ENCODE results near the gene LMBR1L. TPM values are rescaled to one million over a fixed set of nuclear protein-coding genes. Genes with fewer than 3 reads are reported as not detected.

The LMBR1L gene
- total RNA-seq, 1 donor from 2014 or later: 21.4 TPM

GRCh38 chr12:49097381-49097780, 13.3 kb downstream of the LMBR1L start:
- no peak overlapping the region for H3K9ac ChIP-seq (ENCODE audit: low read depth in 1 of 3, low read length in 3 of 3)
- no peaks in the 10 kb centered on the region for H3K9me3 ChIP-seq (ENCODE audit: control insufficient read depth in 3 of 3, low read length in 3 of 3)
- H3K4me3 ChIP-seq (ENCODE audit: low read length in 3 of 3): no peak overlapping the region
- peaks cover 45 to 49% (median 47%) of the 10 kb centered on the region in 3 donors for H3K36me3 ChIP-seq (ENCODE audit: control insufficient read depth in 3 of 3, insufficient read depth in 3 of 3, low read length in 3 of 3)
- peaks cover 19 to 25% (median 23%) of the 10 kb centered on the region in 3 donors for H3K4me1 ChIP-seq (ENCODE audit: control insufficient read depth in 3 of 3, insufficient read depth in 3 of 3, low read length in 3 of 3)
- peaks cover 17 to 25% (median 24%) of the 10 kb centered on the region in 3 donors for H3K27me3 ChIP-seq (ENCODE audit: control insufficient read depth in 3 of 3, insufficient read depth in 3 of 3, low read length in 3 of 3)
- no peak overlapping the region for H3K27ac ChIP-seq (ENCODE audit: low read depth, low read length)

- H3K9ac ChIP-seq (ENCODE audit: low read depth in 1 of 3, low read length in 3 of 3): no peak overlapping the region
- peaks cover 21 to 25% (median 23%) of the 10 kb centered on the region in 3 donors for H3K36me3 ChIP-seq (ENCODE audit: control insufficient read depth in 3 of 3, insufficient read depth in 3 of 3, low read length in 3 of 3)
- H3K4me1 ChIP-seq (ENCODE audit: control insufficient read depth in 3 of 3, insufficient read depth in 3 of 3, low read length in 3 of 3): peaks cover 28 to 44% (median 38%) of the 10 kb centered on the region in 3 donors
- no peak overlapping the region for H3K27ac ChIP-seq (ENCODE audit: low read depth, low read length)
- peaks cover 38 to 48% (median 43%) of the 10 kb centered on the region in 3 donors for H3K27me3 ChIP-seq (ENCODE audit: control insufficient read depth in 3 of 3, insufficient read depth in 3 of 3, low read length in 3 of 3)
- no peak overlapping the region for H3K4me3 ChIP-seq (ENCODE audit: low read length in 3 of 3)
- H3K9me3 ChIP-seq (ENCODE audit: control insufficient read depth in 3 of 3, low read length in 3 of 3): no peaks in the 10 kb centered on the region
These were observed 15.7 kb downstream of the LMBR1L start for GRCh38 chr12:49094975-49095365.

DNA sequence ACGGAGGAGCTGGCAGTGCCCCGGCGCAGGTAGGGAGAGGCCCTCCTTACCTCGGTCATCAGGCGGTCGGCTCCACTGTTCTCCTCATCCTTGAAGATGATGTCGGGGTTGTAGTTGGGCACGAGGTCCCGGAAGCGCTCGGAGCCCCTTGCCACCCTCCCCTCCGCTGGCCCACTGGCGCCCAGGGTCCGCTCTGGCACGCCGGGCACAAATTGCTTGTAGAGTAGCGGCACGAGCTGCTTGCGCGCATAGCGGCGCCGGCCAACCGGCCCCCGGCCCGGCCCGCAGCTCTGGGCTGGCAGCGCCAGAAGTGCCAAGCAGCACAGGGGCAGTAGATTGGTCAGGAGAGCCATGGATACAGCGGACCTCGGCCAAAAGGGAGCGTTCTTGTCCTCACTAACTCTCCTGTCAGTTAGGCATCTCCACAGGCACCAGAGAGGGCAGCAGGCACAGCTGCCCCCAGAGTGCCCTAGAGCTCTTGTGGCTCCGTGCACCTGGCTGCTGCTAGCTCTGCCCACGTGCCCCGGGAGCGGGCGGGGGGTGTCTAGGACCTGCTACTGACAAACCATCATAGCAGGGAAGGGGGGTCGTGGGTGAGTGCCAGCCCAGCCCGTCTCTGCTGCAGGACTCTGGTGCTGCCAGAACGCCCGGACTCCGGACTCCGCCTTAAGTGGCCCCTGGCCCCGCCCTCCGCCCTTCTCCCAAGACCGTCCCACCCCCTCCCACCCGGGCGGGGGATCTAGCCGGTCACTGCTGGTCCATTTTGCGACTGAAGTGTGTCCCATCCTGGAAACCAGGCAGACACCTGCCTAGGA, 16.3 kb downstream of the LMBR1L start, which contains the start of gene DHH:
Gene DHH, minus strand, starts transcription at position 642 of the 815 bp plus-strand sequence. Its CDS starts 289 bp downstream, at position 353.
- no peak within 1 kb of the TSS for H3K27ac ChIP-seq (ENCODE audit: low read depth, low read length)
- peaks cover 17 to 20% (median 18%) of the 10 kb centered on the region in 3 donors for H3K36me3 ChIP-seq (ENCODE audit: control insufficient read depth in 3 of 3, insufficient read depth in 3 of 3, low read length in 3 of 3)
- H3K27me3 ChIP-seq (ENCODE audit: control insufficient read depth in 3 of 3, insufficient read depth in 3 of 3, low read length in 3 of 3): peaks cover 43 to 54% (median 48%) of the 10 kb centered on the region in 3 donors
- peak within 1 kb of the TSS; percentile 26 to 38 (median 35) for H3K4me3 ChIP-seq (ENCODE audit: low read length in 3 of 3)
- peaks cover 34 to 50% (median 43%) of the 10 kb centered on the region in 3 donors for H3K4me1 ChIP-seq (ENCODE audit: control insufficient read depth in 3 of 3, insufficient read depth in 3 of 3, low read length in 3 of 3)
- H3K9me3 ChIP-seq (ENCODE audit: control insufficient read depth in 3 of 3, low read length in 3 of 3): no peaks in the 10 kb centered on the region
- no peak within 1 kb of the TSS for H3K9ac ChIP-seq (ENCODE audit: low read depth in 1 of 3, low read length in 3 of 3)

DNA sequence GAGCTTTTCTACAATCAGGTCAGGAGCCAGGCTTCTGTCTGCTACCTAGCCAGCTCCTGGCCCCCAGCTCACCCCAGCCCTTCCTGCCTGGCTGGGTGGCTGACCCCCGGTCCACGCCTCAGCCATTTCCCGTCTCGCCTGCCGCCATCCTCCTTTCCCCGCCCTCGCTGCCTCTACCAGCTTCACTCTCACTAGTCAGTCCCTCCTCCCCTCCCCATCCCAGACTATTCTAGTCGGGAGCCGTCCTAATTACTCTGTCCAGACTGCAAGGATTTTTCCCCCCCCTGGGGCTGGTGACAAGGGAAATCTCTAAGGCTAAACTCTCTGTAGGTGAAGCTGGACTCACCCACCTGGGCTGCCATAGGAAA, 16.9 kb downstream of the LMBR1L start:
- no peaks in the 10 kb centered on the region for H3K9me3 ChIP-seq (ENCODE audit: control insufficient read depth in 3 of 3, low read length in 3 of 3)
- peak overlapping the region; percentile 26 to 38 (median 35) for H3K4me3 ChIP-seq (ENCODE audit: low read length in 3 of 3)
- no peak overlapping the region for H3K27ac ChIP-seq (ENCODE audit: low read depth, low read length)
- H3K9ac ChIP-seq (ENCODE audit: low read depth in 1 of 3, low read length in 3 of 3): no peak overlapping the region
- peaks cover 46 to 60% (median 54%) of the 10 kb centered on the region in 3 donors for H3K27me3 ChIP-seq (ENCODE audit: control insufficient read depth in 3 of 3, insufficient read depth in 3 of 3, low read length in 3 of 3)
- H3K4me1 ChIP-seq (ENCODE audit: control insufficient read depth in 3 of 3, insufficient read depth in 3 of 3, low read length in 3 of 3): peaks cover 36 to 55% (median 43%) of the 10 kb centered on the region in 3 donors
- peaks cover 16 to 17% (median 17%) of the 10 kb centered on the region in 3 donors for H3K36me3 ChIP-seq (ENCODE audit: control insufficient read depth in 3 of 3, insufficient read depth in 3 of 3, low read length in 3 of 3)

DNA sequence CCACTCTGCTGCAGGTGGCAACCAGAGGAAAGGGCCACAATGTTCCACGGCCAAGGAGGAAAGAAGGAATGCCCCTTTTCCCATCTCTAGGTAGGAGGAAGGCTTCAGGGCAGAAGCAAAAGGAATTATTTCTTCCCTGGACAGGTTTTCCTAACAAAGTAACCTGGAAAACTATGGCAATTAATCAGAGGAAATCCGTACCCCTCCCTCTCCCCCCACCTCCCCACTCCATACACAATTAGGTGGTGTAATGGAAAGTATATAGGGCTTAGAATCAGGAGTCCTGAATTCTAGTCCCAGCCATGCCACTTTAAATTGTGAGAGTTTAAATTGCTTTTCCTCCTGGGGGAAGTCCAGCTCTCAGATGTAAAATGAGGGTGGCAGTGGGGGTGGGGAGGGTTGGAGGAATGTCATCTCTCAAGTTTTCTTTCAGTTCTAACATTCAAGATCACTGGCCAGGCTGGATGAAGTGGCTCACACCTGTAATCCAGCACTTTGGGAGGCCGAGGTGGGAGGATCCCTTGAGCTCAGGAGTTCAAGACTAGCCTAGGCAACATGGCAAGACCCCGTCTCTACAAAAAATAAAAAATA, 17.7 kb downstream of the LMBR1L start:
- Histone ChIP-seq H3K4me3 (ENCODE audit: low read length in 3 of 3) (no peak overlapping the region), H3K27me3 (ENCODE audit: control insufficient read depth in 3 of 3, insufficient read depth in 3 of 3, low read length in 3 of 3) (peaks cover 46 to 65% (median 59%) of the 10 kb centered on the region in 3 donors), H3K9me3 (ENCODE audit: control insufficient read depth in 3 of 3, low read length in 3 of 3) (no peaks in the 10 kb centered on the region), H3K27ac (ENCODE audit: low read depth, low read length) (no peak overlapping the region), H3K9ac (ENCODE audit: low read depth in 1 of 3, low read length in 3 of 3) (no peak overlapping the region), H3K36me3 (ENCODE audit: control insufficient read depth in 3 of 3, insufficient read depth in 3 of 3, low read length in 3 of 3) (peaks cover 12 to 14% (median 14%) of the 10 kb centered on the region in 3 donors), H3K4me1 (ENCODE audit: control insufficient read depth in 3 of 3, insufficient read depth in 3 of 3, low read length in 3 of 3) (peaks cover 44 to 63% (median 46%) of the 10 kb centered on the region in 3 donors)

DNA sequence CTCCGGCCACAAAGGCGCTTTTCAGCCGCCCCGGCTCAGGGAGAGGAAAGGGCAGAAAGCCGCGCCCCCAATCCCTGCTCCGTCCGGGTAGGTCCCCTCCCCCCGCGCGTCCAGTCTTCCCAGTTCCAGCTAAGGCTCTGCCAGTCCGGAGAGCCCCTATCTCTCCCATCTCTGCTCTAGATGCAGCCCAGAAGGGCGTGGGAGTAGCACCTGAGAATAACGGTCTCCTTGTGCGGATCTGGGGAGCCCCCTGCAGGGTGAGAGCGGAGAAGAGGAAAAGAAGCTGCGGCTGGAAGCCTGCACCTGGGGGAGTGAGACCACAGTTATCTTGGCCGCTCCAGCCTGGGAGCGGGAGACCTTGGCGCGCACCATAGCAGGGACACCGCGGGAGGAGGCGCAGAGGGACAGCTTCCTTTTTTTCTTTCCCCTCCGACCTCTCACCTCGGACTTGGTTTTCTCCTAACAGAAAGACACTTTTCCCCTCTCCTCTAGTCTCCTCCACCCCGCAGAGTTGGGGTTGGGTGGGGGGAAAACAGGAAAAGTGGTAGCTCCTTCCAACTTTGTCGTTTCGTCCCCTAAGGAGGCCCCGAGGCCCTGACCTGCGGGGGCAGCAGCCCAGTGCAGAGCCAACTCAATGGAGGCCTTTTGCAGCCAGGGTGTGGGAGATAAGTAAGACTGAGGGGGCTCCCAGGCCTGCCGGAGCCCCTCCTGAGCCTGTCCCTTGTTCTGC, 18.4 kb downstream of the LMBR1L start:
- H3K4me1 ChIP-seq (ENCODE audit: control insufficient read depth in 3 of 3, insufficient read depth in 3 of 3, low read length in 3 of 3): peaks cover 42 to 58% (median 43%) of the 10 kb centered on the region in 3 donors
- H3K4me3 ChIP-seq (ENCODE audit: low read length in 3 of 3): peak overlapping the region; percentile 11 to 41 (median 26)
- H3K9me3 ChIP-seq (ENCODE audit: control insufficient read depth in 3 of 3, low read length in 3 of 3): no peaks in the 10 kb centered on the region
- no peak overlapping the region for H3K27ac ChIP-seq (ENCODE audit: low read depth, low read length)
- H3K9ac ChIP-seq (ENCODE audit: low read depth in 1 of 3, low read length in 3 of 3): peak overlapping the region in 1 of 3 donors; percentile 23
- peaks cover 5 to 7% (median 7%) of the 10 kb centered on the region in 3 donors for H3K36me3 ChIP-seq (ENCODE audit: control insufficient read depth in 3 of 3, insufficient read depth in 3 of 3, low read length in 3 of 3)
- H3K27me3 ChIP-seq (ENCODE audit: control insufficient read depth in 3 of 3, insufficient read depth in 3 of 3, low read length in 3 of 3): peaks cover 46 to 65% (median 59%) of the 10 kb centered on the region in 3 donors

- peak overlapping the region in 2 of 3 donors; percentile 11 to 29 for H3K4me3 ChIP-seq (ENCODE audit: low read length in 3 of 3)
- peaks cover 46 to 65% (median 59%) of the 10 kb centered on the region in 3 donors for H3K27me3 ChIP-seq (ENCODE audit: control insufficient read depth in 3 of 3, insufficient read depth in 3 of 3, low read length in 3 of 3)
- H3K9me3 ChIP-seq (ENCODE audit: control insufficient read depth in 3 of 3, low read length in 3 of 3): no peaks in the 10 kb centered on the region
- peaks cover 42 to 58% (median 43%) of the 10 kb centered on the region in 3 donors for H3K4me1 ChIP-seq (ENCODE audit: control insufficient read depth in 3 of 3, insufficient read depth in 3 of 3, low read length in 3 of 3)
- H3K36me3 ChIP-seq (ENCODE audit: control insufficient read depth in 3 of 3, insufficient read depth in 3 of 3, low read length in 3 of 3): peaks cover under 1 to 3% (median 2%) of the 10 kb centered on the region in 3 donors
- peak overlapping the region in 1 of 3 donors; percentile 23 for H3K9ac ChIP-seq (ENCODE audit: low read depth in 1 of 3, low read length in 3 of 3)
- H3K27ac ChIP-seq (ENCODE audit: low read depth, low read length): no peak overlapping the region
These were observed 18.9 kb downstream of the LMBR1L start for GRCh38 chr12:49091836-49092085.

- Histone ChIP-seq H3K4me1 (ENCODE audit: control insufficient read depth in 3 of 3, insufficient read depth in 3 of 3, low read length in 3 of 3) (peaks cover 42 to 58% (median 43%) of the 10 kb centered on the region in 3 donors), H3K36me3 (ENCODE audit: control insufficient read depth in 3 of 3, insufficient read depth in 3 of 3, low read length in 3 of 3) (no peaks in the 10 kb centered on the region), H3K9ac (ENCODE audit: low read depth in 1 of 3, low read length in 3 of 3) (no peak overlapping the region), H3K27me3 (ENCODE audit: control insufficient read depth in 3 of 3, insufficient read depth in 3 of 3, low read length in 3 of 3) (peaks cover 46 to 65% (median 59%) of the 10 kb centered on the region in 3 donors), H3K27ac (ENCODE audit: low read depth, low read length) (no peak overlapping the region), H3K4me3 (ENCODE audit: low read length in 3 of 3) (peak overlapping the region in 1 of 3 donors; percentile 6), H3K9me3 (ENCODE audit: control insufficient read depth in 3 of 3, low read length in 3 of 3) (no peaks in the 10 kb centered on the region)
These were observed 19.4 kb downstream of the LMBR1L start for GRCh38 chr12:49091056-49091835.

Measured in skeletal muscle tissue (tissue), 4 donors.